HG02588 (cell line): Measurements from ENCODE around the gene TEX35.
"Not testable (repeated sequence)": the region's sequence is repeated elsewhere in the genome, so short reads cannot be mapped to it uniquely, and the experiment has no call there.

Source experiments
- ATAC-seq: cut with Tn5 transposase; IDR thresholded peaks from one replicate; pipeline ENCODE4 v1.9.1; 2021; ENCODE audit warnings: mild to moderate bottlenecking, moderate library complexity; ENCODE audit not compliant: unreplicated experiment

TEX35 gene

GRCh38 chr1:178539291-178539690 is 26.4 kb downstream of the TEX35 start:
- ATAC-seq = no peak

GRCh38 chr1:178540204-178540603 is 27.3 kb downstream of the TEX35 start:
- ATAC-seq = no peak

- no peak for ATAC-seq
These were observed 27.7 kb downstream of the TEX35 start for GRCh38 chr1:178540646-178541045.

DNA sequence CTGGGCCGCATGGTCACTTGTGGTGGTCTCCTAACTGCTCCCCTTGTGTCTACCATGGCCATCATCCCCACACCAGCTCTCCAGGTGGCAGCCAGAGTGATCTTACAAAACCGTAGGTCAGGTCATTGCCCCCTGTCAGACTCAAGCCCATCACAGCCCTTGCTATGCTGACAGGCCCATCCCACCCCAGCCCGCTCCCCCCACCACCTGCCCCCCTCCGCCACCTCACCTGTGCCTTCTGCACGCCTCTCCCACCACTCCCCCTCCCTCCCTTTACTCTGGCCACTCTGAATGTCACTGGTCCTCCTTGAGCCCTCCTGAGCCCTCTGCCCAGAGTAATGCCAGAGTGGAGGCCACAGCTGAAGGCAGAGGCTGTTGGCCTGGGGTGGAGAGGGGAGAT is 28.5 kb downstream of the TEX35 start:
- no peak for ATAC-seq

GRCh38 chr1:178541829-178542553 is 29.1 kb downstream of the TEX35 start:
- peak; percentile 46 for ATAC-seq

- ATAC-seq = peak; percentile 73
These were observed 29.8 kb downstream of the TEX35 start for GRCh38 chr1:178542554-178543289.

GRCh38 chr1:178543290-178543607 is 30.3 kb downstream of the TEX35 start:
- ATAC-seq = peak; percentile 36

- no peak for ATAC-seq
These were observed 31.6 kb downstream of the TEX35 start for GRCh38 chr1:178544531-178544930.

- ATAC-seq = no peak
These were observed 35.2 kb downstream of the TEX35 start for GRCh38 chr1:178548108-178548507.

GRCh38 chr1:178551307-178551706 is 38.4 kb downstream of the TEX35 start:
- no peak for ATAC-seq

GRCh38 chr1:178551940-178552339 is 39.0 kb downstream of the TEX35 start:
- no peak for ATAC-seq

- no peak for ATAC-seq
These were observed 39.9 kb downstream of the TEX35 start for GRCh38 chr1:178552856-178553255.

DNA sequence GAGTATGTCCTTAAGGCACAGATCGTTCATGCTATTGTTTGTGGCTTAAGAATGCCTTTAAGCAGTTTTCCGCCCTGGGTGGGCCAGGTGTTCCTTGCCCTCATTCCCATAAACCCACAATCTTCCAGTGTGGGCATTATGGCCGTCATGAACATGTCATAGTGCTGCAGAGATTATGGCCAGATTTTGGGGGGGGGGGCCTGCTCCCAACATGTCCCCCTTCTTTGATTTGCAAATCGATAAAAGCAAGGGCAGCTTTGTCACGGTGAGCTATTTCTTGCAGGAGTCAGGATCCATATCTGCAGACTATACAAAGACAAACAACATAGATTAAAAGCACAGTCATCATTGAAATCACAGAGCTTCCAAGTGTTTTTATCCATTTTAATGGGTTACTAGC is 41.4 kb downstream of the TEX35 start:
- not testable (repeated sequence) for ATAC-seq

GRCh38 chr1:178555613-178556012 is 42.7 kb downstream of the TEX35 start:
- not testable (repeated sequence) for ATAC-seq

DNA sequence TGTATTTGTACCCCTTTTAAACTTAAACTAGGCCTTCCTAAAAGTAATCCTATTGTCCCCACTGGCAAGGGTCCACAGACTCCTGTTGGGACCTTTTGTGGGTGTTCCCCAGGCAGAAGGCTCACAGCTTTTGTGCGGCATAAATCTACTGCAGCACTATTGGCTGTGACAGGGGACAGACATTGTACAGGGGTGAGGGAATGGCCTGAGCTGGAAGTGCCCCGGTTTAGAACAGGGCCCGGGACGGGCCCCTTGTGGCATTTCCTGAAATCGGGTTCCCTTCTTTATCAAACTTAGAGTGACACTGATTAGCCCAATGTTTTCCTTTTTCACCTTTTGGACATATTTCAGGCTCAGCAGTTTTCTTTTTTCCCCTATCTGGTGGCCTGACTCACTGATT is 45.9 kb downstream of the TEX35 start:
- ATAC-seq = not testable (repeated sequence)

GRCh38 chr1:178560871-178561376 is 48.0 kb downstream of the TEX35 start:
- no peak for ATAC-seq

- no peak for ATAC-seq
These were observed 50.4 kb downstream of the TEX35 start for GRCh38 chr1:178563099-178563820.

DNA sequence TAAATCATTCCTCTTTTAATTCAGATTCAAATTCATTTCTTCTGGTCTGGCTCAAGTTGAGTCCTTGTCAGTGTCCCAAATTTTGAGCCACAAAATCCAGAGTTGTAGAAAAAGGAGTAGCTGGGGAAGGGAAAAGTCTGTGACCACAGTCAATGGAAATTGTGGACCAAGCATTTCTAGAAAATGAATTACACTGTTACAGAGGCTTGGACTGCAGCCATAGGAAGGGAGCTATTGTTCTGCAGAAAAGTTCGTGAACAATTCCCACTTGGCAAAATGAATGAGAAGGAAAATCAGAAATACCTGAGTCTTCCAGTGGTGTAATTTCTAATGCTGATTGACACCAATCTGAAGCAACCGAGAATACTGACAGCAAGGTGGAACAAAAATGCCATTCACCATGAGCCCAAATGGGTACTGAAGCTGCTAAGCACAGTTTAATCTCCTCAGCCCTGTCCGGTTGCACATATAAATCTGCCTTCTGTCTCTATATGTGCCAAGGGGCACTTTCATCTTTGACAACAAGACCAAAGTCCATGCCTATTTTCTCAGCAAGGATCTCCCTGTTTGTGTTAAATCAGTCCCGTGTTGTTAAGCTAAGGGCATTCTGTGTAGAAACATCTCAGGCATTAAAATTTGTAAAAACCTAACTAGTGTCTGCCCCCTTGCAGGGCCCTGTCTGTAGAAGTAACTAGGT is 51.3 kb downstream of the TEX35 start:
- no peak for ATAC-seq

DNA sequence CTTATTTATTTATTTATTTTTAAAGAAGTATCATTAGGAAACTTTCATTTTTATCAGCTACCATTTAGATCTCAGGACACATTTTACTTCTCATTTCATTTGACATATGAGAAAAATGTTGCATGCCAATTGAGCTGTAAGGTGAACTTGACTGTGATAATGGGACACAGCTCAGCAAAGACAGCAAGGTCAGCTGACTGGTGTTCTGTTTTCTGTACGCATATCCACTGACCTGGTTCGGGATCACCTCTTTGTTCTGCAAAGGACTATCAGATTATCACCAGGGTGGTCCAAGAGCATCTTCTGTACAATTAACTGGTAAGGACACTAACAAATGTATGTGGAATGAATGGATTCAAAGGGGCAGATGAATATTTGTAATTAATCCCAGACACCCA is 51.9 kb downstream of the TEX35 start:
- no peak for ATAC-seq

DNA sequence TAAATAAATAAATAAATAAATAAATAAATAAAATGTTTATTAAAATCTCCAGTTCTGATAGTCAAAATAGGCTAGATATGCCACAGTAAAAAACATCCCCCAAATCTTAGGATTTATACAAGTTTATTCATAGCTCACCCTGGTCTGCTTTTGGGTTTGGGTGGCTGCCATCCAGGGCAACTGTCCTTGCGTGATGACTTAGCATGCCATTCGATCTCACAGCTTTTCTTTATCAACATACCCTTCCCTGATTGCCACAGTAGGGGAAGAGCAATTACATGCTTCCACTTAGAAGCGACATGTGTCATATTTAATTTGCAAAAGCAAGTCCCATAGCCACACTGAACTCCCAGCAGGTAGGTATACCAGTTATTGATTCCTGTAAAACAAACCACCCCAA is 52.7 kb downstream of the TEX35 start:
- ATAC-seq = no peak

DNA sequence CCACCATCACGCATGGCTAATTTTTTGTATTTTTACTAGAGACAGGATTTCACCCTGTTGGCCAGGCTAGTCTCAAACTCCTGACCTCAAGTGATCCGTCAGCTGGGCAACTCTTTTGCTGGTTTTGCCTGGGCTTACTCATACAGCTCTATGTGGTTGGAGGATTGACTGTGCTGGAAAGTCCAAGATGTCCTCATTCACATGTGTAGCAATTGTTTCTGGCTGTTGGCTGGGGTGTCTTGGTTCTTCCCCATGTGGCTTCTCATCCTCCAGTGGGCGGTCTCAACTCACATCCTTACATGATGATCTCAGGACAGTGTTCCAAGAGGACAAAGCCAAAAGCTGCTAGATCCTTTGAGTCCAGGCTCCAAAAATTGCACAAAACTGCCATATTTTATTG is 53.3 kb downstream of the TEX35 start:
- peak; percentile 94 for ATAC-seq
